ENCODE data around the gene UNC5B. TPM values are rescaled to one million over a fixed set of nuclear protein-coding genes. Genes with fewer than 3 reads are reported as not detected.

Gene UNC5B
- total RNA-seq, 2 donors from 2014 or later, result 10.4 to 11.2 TPM

GRCh38 chr10:71230656-71231025 lies 18.3 kb downstream of the UNC5B start:
- no peaks in the 10 kb centered on the region for H3K27me3 ChIP-seq
- ATAC-seq, result no peak
- intact Hi-C loops (cut with DNase I), result no loop called here
- no peak overlapping the region for H3K4me3 ChIP-seq
- H3K36me3 ChIP-seq (replicated peaks in 1 of 2; ENCODE audit: insufficient read depth in 1 of 2, low read depth in 2 of 2), result no peaks in the 10 kb centered on the region
- no peak for DNase-seq
- peaks cover 31% of the 10 kb centered on the region for H3K4me1 ChIP-seq
- H3K9me3 ChIP-seq, result no peaks in the 10 kb centered on the region
- no peak overlapping the region for H3K27ac ChIP-seq
- 83 to 92% methylated on average over 1 of the region's 1 CpG for WGBS, 2 donors
- no peak for TF ChIP-seq CTCF (IDR thresholded peaks at IDR 0.05)
- TF ChIP-seq POLR2A (IDR thresholded peaks at IDR 0.05), result no peak

DNA sequence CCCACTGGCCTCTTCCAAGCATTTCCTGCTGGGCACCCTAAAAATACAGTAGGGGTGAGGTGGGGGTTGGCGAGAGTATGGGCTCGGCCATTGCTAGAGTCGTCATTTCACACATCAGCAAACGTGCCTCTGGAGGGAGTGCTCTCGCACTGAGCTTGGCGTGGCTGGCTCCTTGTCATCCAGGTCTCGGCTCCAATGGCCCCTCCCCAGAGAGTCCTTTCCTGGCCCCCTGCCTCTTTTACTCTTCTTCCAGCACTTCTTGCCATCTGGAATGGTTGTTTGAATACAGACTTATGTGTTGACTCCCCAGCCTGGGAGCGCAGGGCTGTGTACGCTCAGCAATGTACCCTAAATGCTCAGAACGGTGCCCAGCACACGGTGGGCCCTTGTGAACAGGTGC lies 18.8 kb downstream of the UNC5B start:
- DNase-seq (no peak), ATAC-seq (no peak)
- Histone ChIP-seq H3K4me1 (peaks cover 31% of the 10 kb centered on the region), H3K4me3 (no peak overlapping the region), H3K36me3 (replicated peaks in 1 of 2; ENCODE audit: insufficient read depth in 1 of 2, low read depth in 2 of 2) (no peaks in the 10 kb centered on the region), H3K27ac (no peak overlapping the region), H3K9me3 (no peaks in the 10 kb centered on the region), H3K27me3 (no peaks in the 10 kb centered on the region)
- no peak for TF ChIP-seq POLR2A (IDR thresholded peaks at IDR 0.05)
- TF ChIP-seq CTCF (IDR thresholded peaks at IDR 0.05), result no peak
- whole genome bisulfite sequencing, 2 donors, result 82 to 90% methylated on average over 10 to 11 of the region's 11 CpGs
- intact Hi-C loops (cut with DNase I), result no loop called here

DNA sequence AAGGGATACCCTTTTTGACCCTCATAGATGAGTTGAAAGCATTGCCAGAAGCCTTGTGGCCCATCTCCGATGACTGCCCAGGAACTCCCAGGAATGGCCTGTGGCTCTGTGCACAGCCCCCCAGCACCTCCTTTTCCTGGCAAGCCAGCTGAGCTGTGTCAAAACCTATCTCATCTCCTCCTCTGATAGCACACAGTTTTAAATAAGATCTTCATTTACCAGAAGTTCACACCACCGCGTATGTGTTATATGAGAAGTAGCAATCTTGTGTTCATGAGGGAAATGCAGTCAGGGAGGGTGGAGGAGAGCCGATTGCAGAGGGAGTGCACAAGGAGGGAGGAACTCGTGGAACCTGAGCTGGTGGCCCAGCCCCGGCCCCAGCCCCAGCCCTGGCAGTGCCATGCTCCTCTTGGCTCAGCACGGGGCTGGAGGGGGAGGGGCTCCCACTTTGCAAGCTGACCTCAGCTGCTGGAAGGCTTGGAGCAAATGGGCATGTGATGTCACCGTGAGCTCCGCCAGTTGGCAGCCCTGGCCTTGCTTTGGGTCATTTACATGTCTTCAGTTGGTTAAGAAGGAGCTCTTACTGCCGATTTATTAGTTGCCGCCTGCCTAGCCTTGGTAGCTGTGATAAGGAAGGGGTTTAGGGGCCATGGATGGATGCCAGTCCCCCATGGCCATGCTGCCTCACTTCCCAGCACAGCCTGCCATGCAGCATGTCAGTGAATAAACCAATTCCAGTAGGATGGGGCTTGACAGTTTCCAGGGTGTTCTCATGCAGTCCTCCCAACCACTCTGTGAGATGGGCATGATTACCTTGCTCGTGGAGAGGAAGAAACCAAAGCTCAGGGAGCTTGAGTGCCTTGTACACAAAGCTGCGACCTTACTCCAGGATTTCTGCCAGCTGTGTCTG lies 20.0 kb downstream of the UNC5B start:
- intact Hi-C loops (cut with DNase I), result no loop called here
- H3K4me1 ChIP-seq, result peaks cover 31% of the 10 kb centered on the region
- WGBS, 2 donors, result 23 to 27% methylated on average over 13 of the region's 13 CpGs
- H3K9me3 ChIP-seq, result no peaks in the 10 kb centered on the region
- H3K4me3 ChIP-seq, result no peak overlapping the region
- H3K36me3 ChIP-seq (replicated peaks in 1 of 2; ENCODE audit: insufficient read depth in 1 of 2, low read depth in 2 of 2), result no peaks in the 10 kb centered on the region
- DNase-seq (peak; percentile 82 to 94 (median 89)), ATAC-seq (peak; percentile 90)
- TF ChIP-seq POLR2A (IDR thresholded peaks at IDR 0.05) (no peak), CTCF (IDR thresholded peaks at IDR 0.05) (no peak)
- peak overlapping the region; percentile 24 to 40 (median 36) for H3K27ac ChIP-seq
- no peaks in the 10 kb centered on the region for H3K27me3 ChIP-seq

- 69 to 72% methylated on average over 3 of the region's 3 CpGs for WGBS, 2 donors
- ATAC-seq (no peak), DNase-seq (no peak)
- Histone ChIP-seq H3K4me3 (no peak overlapping the region), H3K36me3 (replicated peaks in 1 of 2; ENCODE audit: insufficient read depth in 1 of 2, low read depth in 2 of 2) (no peaks in the 10 kb centered on the region), H3K4me1 (peaks cover 31% of the 10 kb centered on the region), H3K27ac (no peak overlapping the region), H3K27me3 (no peaks in the 10 kb centered on the region), H3K9me3 (no peaks in the 10 kb centered on the region)
- TF ChIP-seq POLR2A (IDR thresholded peaks at IDR 0.05), result no peak
- no peak for TF ChIP-seq CTCF (IDR thresholded peaks at IDR 0.05)
- intact Hi-C loops (cut with DNase I), result no loop called here
These were observed 21.1 kb downstream of the UNC5B start for GRCh38 chr10:71233482-71233892.
